Measurements from ENCODE around the gene EIF4ENIF1. TPM values are rescaled to one million over a fixed set of nuclear protein-coding genes. Genes with fewer than 3 reads are reported as not detected.

The EIF4ENIF1 gene
- total RNA-seq, 1 donor from 2014 or later, result 27.2 TPM

GRCh38 chr22:31451709-31452571 lies 37.7 kb downstream of the EIF4ENIF1 start:
- H3K27me3 ChIP-seq, result no peaks in the 10 kb centered on the region
- DNase-seq (no peak), ATAC-seq (peak; percentile 77)
- peaks cover 53% of the 10 kb centered on the region for H3K36me3 ChIP-seq
- peak; percentile 41 for TF ChIP-seq CTCF (IDR thresholded peaks at IDR 0.05)
- H3K4me1 ChIP-seq, result no peaks in the 10 kb centered on the region
- intact Hi-C loops (cut with DNase I), result no loop called here
- no peaks in the 10 kb centered on the region for H3K9me3 ChIP-seq
- no peak overlapping the region for H3K27ac ChIP-seq
- no peak overlapping the region for H3K4me3 ChIP-seq

GRCh38 chr22:31449506-31449905 lies 40.1 kb downstream of the EIF4ENIF1 start:
- no peaks in the 10 kb centered on the region for H3K4me1 ChIP-seq
- DNase-seq, result no peak
- no peak overlapping the region for H3K4me3 ChIP-seq
- peaks cover 54% of the 10 kb centered on the region for H3K36me3 ChIP-seq
- no peak for ATAC-seq
- no peaks in the 10 kb centered on the region for H3K27me3 ChIP-seq
- no peak for TF ChIP-seq CTCF (IDR thresholded peaks at IDR 0.05)
- no peaks in the 10 kb centered on the region for H3K9me3 ChIP-seq
- no peak overlapping the region for H3K27ac ChIP-seq
- intact Hi-C loops (cut with DNase I), result no loop called here

GRCh38 chr22:31448382-31448781 lies 41.3 kb downstream of the EIF4ENIF1 start:
- intact Hi-C loops (cut with DNase I), result no loop called here
- H3K36me3 ChIP-seq, result peaks cover 54% of the 10 kb centered on the region
- no peak overlapping the region for H3K4me3 ChIP-seq
- no peak for TF ChIP-seq CTCF (IDR thresholded peaks at IDR 0.05)
- H3K27me3 ChIP-seq, result no peaks in the 10 kb centered on the region
- peak; percentile 40 for ATAC-seq
- no peak overlapping the region for H3K27ac ChIP-seq
- DNase-seq, result no peak
- H3K9me3 ChIP-seq, result no peaks in the 10 kb centered on the region
- no peaks in the 10 kb centered on the region for H3K4me1 ChIP-seq

GRCh38 chr22:31447337-31447736 lies 42.3 kb downstream of the EIF4ENIF1 start:
- no peaks in the 10 kb centered on the region for H3K27me3 ChIP-seq
- ATAC-seq (no peak), DNase-seq (no peak)
- TF ChIP-seq CTCF (IDR thresholded peaks at IDR 0.05), result no peak
- H3K4me1 ChIP-seq, result no peaks in the 10 kb centered on the region
- intact Hi-C loops (cut with DNase I), result no loop called here
- no peak overlapping the region for H3K27ac ChIP-seq
- H3K36me3 ChIP-seq, result peaks cover 57% of the 10 kb centered on the region
- H3K9me3 ChIP-seq, result no peaks in the 10 kb centered on the region
- H3K4me3 ChIP-seq, result no peak overlapping the region

GRCh38 chr22:31446767-31447166 lies 42.9 kb downstream of the EIF4ENIF1 start:
- intact Hi-C loops (cut with DNase I), result no loop called here

More at GRCh38 chr22:31446767-31447166, 42.9 kb downstream of the EIF4ENIF1 start:
- DNase-seq, result no peak
- ATAC-seq, result no peak
- no peaks in the 10 kb centered on the region for H3K9me3 ChIP-seq
- no peak for TF ChIP-seq CTCF (IDR thresholded peaks at IDR 0.05)
- no peak overlapping the region for H3K4me3 ChIP-seq
- H3K4me1 ChIP-seq, result no peaks in the 10 kb centered on the region
- no peaks in the 10 kb centered on the region for H3K27me3 ChIP-seq
- H3K27ac ChIP-seq, result no peak overlapping the region
- H3K36me3 ChIP-seq, result peaks cover 62% of the 10 kb centered on the region

Measured in upper lobe of right lung (tissue), 1 donor.